Coronary artery (tissue), 2 donors: ENCODE data around the gene CLEC12A.
"Not testable (repeated sequence)": the region's sequence is repeated elsewhere in the genome, so short reads cannot be mapped to it uniquely, and the experiment has no call there.

Experiments used
- DNase-seq: peaks from one replicate; pipeline ENCODE4 v3.0.0-alpha.2; 2017; ENCODE audit warnings: low spot score
- H3K27ac ChIP-seq, 2 donors: fragments of 200-600 bp; sonication (generic); one replicate each; pipeline ENCODE4 v1.5.1; 2016 to 2019
- H3K4me3 ChIP-seq: fragments of 200-600 bp; sonication (generic); 2 replicates; pipeline ENCODE4 v1.5.1; 2016; ENCODE audit warnings: mild to moderate bottlenecking, moderate library complexity
- TF ChIP-seq, protein P1 (sequence below): fragments of 200-600 bp; sonication (generic); IDR thresholded peaks from one replicate; pipeline ENCODE4 v1.5.1; 2019; ENCODE audit warnings: antibody characterized with exemption

Gene CLEC12A

DNA sequence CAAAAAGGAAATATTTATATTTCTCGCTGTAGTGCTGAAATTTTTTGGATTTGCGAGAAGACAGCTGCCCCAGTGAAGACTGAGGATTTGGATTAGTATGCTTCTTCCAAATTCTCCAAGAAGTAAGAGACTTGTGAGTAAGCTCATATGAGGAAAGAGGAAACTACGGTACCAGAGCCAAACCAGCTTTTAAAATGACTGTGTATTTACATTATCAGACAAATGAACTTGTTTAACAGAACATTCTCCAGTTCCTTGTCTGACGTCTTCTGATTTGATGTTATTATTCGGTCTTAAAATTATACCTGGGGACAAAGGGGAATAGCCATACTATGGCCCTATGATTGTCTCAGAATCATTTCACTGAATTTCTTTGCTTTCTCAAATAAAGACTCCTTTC lies 47.2 kb downstream of the CLEC12A start:
- no peak overlapping the region for H3K27ac ChIP-seq

DNA sequence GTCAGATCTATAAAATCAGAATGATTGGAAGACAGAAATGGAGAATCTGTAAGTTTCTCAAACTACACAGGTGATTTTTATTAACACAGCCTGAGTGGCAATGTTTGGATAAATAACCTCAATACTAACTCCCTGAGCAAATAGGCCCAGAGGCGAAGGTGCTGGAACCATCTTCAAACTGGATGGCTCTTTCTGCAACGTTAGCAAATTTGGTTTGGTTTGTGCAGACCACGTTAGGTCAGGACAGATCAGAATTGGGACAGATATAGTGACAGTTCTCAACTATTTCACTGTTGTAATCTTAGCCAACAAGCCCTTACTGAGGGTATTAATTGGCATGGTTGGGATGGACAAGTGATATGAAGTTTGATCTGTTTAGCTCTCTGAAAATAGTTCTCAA lies 50.1 kb downstream of the CLEC12A start:
- H3K27ac ChIP-seq: no peak overlapping the region
- no peak for DNase-seq
- TF ChIP-seq, protein P1, sequence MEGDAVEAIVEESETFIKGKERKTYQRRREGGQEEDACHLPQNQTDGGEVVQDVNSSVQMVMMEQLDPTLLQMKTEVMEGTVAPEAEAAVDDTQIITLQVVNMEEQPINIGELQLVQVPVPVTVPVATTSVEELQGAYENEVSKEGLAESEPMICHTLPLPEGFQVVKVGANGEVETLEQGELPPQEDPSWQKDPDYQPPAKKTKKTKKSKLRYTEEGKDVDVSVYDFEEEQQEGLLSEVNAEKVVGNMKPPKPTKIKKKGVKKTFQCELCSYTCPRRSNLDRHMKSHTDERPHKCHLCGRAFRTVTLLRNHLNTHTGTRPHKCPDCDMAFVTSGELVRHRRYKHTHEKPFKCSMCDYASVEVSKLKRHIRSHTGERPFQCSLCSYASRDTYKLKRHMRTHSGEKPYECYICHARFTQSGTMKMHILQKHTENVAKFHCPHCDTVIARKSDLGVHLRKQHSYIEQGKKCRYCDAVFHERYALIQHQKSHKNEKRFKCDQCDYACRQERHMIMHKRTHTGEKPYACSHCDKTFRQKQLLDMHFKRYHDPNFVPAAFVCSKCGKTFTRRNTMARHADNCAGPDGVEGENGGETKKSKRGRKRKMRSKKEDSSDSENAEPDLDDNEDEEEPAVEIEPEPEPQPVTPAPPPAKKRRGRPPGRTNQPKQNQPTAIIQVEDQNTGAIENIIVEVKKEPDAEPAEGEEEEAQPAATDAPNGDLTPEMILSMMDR: no peak
- no peak overlapping the region for H3K4me3 ChIP-seq

More for the DNA sequence above, 47.2 kb downstream of the CLEC12A start:
- no peak for DNase-seq
- TF ChIP-seq, protein P1: no peak
- H3K4me3 ChIP-seq: no peak overlapping the region

DNA sequence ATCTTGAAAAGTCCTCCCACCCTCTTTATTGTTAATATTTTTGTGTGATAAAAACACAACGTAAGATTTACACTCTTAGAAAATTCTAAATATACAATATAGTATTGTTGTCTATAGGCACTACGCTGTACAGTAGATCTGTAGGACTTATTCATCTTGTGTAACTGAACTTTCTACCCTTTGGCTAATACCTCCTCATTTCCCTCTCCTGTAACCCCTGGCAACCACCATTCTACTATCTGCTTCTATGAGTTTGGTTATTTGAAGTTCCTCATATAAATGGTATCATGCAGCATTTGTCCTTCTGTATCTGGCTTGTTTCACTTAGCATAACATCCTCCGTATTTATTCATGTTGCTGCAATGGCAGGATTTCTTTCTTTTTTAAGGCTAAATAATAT lies 54.0 kb downstream of the CLEC12A start:
- Histone ChIP-seq H3K27ac (no peak overlapping the region), H3K4me3 (no peak overlapping the region)
- TF ChIP-seq, protein P1: no peak
- DNase-seq: no peak

DNA sequence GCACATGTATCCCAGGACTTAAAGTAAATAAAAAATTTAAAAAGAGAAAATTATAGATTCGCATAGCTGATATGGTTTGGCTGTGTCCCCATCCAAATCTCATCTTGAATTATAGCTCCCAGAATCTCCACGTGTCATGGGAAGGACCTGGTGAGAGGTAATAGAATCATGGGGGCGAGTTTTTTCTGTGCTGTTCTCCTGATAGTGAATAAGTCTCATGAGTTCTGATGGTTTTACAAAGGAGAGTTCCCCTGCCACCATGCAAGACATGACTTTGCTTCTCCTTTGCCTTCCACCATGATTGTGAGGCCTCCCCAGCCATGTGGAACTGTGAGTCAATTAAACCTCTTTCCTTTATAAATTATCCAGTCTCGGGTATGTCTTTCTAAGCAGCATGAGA lies 55.5 kb downstream of the CLEC12A start:
- not testable (repeated sequence) for H3K4me3 ChIP-seq, DNase-seq, H3K27ac ChIP-seq

DNA sequence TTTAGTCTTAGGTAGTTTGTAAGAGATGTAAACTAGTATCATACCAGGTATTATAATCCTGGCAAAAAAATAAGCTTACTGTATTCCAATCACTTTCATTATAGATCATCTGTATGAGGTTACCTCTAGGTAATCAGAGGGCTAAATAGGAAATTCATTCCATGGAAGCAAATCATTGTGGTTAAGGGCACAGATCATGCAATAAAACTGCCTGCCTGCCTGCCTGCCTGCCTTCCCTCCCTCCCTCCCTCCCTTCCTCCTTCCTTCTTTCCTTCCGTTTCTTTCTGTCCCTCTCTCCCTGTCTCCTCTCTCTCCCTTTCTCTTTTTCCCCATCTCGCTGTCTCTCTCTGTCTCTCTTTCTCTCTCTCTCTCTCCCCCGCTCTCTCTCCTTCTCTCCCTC lies 56.1 kb downstream of the CLEC12A start:
- no peak for DNase-seq
- TF ChIP-seq, protein P1: no peak
- Histone ChIP-seq H3K27ac (no peak overlapping the region), H3K4me3 (no peak overlapping the region)

DNA sequence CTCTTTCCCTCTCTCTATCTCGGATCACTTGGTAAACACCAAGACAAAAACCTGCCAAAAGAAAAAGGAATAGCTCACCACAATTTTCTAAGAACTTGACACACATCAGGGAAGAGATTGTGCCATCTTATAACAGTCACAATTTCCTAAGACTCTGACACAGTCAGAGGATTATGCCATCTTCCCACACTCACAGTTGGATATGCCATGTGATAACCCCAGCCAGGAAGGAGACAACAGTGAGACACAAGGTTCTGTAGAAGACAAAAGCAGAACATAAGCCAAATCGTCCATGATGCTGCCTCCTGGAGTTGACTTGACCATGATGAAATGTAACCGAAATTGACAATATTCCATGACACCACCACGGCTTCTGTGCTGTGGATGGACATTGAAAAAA lies 56.5 kb downstream of the CLEC12A start:
- DNase-seq: no peak
- no peak overlapping the region for H3K4me3 ChIP-seq
- H3K27ac ChIP-seq: no peak overlapping the region
- TF ChIP-seq, protein P1: no peak

DNA sequence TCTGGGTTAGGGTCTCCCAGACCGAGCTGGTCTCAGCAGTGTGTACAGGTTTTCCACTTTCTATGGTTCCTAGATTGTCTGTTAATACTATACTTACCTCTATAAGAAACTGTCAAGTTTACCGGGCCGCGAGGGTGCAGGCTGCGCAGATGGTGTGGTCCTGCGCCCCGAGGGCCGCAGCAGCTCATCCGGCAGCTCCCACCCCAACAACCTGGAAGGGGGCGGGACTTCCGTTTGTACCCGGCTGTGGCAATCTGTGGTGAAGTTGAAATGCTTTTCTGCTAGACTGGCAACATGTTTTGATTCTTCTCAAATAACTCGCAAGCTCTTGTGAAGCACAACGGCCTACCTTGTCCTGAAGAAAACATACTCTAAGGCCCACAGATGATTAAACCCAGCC lies 59.2 kb downstream of the CLEC12A start, which contains the start of gene CLEC9A:
Gene CLEC9A, plus strand, starts transcription at position 237 of the 400 bp plus-strand sequence. CDS start 22,006 bp downstream, outside the sequence.
- Histone ChIP-seq H3K4me3 (no peak within 1 kb of the TSS), H3K27ac (no peak within 1 kb of the TSS)
- DNase-seq: no peak
- TF ChIP-seq, protein P1: no peak

DNA sequence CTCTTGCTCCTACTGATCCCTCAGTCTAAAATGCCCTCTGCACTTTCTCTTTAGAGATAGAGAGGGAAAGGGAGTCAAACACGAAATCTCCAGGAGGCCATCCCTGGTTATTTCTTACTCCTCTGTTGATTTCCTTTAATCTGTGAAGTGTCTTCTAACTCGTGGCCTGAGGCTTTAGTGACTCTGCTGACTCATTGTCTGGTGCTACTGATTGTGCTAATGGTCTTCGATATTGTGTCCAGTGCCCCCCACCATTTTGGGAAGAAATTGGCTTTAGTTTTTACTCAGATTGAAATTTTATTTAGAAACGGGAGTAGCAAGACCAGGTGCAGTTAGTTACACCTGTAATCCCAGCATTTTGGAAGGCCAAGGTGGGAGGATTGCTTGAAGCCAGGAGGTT lies 60.1 kb downstream of the CLEC12A start:
- DNase-seq: no peak
- TF ChIP-seq, protein P1: no peak
- H3K27ac ChIP-seq: no peak overlapping the region
- H3K4me3 ChIP-seq: no peak overlapping the region
